ENCODE results near the gene PITPNM1. TPM values are rescaled to one million over a fixed set of nuclear protein-coding genes. Genes with fewer than 3 reads are reported as not detected.
A peak's percentile ranks its signal among the peaks of the same experiment; 100 is the strongest.

Gene PITPNM1
- total and polyA plus RNA-seq, 2 of the 13 experiments (the other 11 are each of a cell fraction or from before 2014, with no cell fraction given): 8.2 to 8.5 TPM

DNA sequence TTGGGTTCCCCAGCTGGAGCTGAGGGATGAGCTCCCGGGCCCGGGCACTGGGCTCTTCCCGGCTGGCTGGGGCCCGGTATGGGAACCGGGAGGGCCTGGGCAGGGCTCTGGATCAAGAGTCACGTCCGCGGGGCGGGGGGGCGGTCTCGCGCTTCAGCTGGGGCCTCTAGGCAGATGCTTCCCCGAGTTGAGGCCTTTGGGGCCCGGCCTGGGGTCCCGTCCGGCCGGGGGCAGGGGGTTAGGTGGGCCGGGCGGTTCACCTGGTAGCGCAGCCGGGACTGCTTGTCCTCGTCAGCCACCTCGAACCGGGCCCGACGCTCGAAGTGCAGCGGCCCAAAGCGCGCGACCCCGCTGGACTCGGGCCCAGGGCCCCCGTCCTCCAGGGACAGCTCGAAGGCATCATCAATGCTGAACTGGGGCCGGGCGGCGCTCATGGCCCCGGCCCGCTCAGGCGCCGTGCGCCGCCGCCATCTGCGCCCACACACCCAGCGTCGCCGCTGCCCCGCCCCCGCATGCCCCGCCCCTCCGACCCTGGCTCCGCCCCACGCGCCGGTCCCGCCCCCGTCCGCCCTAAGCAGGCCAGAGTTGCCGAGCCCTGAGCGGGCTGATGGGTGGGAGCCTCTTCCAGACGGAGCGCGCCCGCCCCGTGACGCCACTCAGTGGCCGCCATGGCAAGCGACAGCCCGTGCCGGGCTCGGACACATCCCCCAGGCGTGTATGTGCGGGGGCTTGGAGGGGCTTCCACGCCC, 36.2 kb downstream of the PITPNM1 start, which contains the start of gene TMEM134 (continued):
- TF ChIP-seq NRL (CRISPR knock-in tag; IDR thresholded peaks at IDR 0.05; ENCODE audit: borderline replicate concordance): peak; percentile 64; the same call in 1 of the 2 replicates
- TF ChIP-seq ZBTB38 (CRISPR knock-in tag; IDR thresholded peaks at IDR 0.05): peak; percentile 81
- TF ChIP-seq SOX13 (IDR thresholded peaks at IDR 0.05): no peak
- no peak for TF ChIP-seq SOX13 (CRISPR knock-in tag; conservative IDR thresholded peaks at IDR 0.05 in 1 of 2, IDR thresholded peaks at IDR 0.05 in 1 of 2)
- no peak for TF ChIP-seq ZSCAN31 (CRISPR knock-in tag; IDR thresholded peaks at IDR 0.05; ENCODE audit: low read depth)
- peak; percentile 81 for TF ChIP-seq TAF1 (CRISPR knock-in tag; IDR thresholded peaks at IDR 0.05)
- no peak for TF ChIP-seq IKZF1 (IDR thresholded peaks at IDR 0.05)
- TF ChIP-seq, protein P1, sequence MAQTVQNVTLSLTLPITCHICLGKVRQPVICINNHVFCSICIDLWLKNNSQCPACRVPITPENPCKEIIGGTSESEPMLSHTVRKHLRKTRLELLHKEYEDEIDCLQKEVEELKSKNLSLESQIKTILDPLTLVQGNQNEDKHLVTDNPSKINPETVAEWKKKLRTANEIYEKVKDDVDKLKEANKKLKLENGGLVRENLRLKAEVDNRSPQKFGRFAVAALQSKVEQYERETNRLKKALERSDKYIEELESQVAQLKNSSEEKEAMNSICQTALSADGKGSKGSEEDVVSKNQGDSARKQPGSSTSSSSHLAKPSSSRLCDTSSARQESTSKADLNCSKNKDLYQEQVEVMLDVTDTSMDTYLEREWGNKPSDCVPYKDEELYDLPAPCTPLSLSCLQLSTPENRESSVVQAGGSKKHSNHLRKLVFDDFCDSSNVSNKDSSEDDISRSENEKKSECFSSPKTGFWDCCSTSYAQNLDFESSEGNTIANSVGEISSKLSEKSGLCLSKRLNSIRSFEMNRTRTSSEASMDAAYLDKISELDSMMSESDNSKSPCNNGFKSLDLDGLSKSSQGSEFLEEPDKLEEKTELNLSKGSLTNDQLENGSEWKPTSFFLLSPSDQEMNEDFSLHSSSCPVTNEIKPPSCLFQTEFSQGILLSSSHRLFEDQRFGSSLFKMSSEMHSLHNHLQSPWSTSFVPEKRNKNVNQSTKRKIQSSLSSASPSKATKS (CRISPR knock-in tag; IDR thresholded peaks at IDR 0.05): no peak
- TF ChIP-seq REL (CRISPR knock-in tag; conservative IDR thresholded peaks at IDR 0.05): no peak
- peak; percentile 94 for TF ChIP-seq KDM2A (CRISPR knock-in tag; IDR thresholded peaks at IDR 0.05; ENCODE audit: borderline replicate concordance, low read depth)
- TF ChIP-seq, protein P2, sequence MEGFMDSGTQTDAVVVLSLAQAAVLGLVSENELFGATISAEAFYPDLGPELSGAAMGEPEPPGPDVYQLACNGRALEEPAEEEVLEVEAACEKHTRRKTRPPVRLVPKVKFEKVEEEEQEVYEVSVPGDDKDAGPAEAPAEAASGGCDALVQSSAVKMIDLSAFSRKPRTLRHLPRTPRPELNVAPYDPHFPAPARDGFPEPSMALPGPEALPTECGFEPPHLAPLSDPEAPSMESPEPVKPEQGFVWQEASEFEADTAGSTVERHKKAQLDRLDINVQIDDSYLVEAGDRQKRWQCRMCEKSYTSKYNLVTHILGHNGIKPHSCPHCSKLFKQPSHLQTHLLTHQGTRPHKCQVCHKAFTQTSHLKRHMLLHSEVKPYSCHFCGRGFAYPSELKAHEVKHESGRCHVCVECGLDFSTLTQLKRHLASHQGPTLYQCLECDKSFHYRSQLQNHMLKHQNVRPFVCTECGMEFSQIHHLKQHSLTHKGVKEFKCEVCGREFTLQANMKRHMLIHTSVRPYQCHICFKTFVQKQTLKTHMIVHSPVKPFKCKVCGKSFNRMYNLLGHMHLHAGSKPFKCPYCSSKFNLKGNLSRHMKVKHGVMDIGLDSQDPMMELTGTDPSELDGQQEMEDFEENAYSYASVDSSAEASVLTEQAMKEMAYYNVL (CRISPR knock-in tag; IDR thresholded peaks at IDR 0.05; ENCODE audit: borderline replicate concordance): peak; percentile 15; the same call in 1 of the 2 replicates
- TF ChIP-seq CBX5 (CRISPR knock-in tag; IDR thresholded peaks at IDR 0.05; ENCODE audit: borderline replicate concordance): peak; percentile 87; the same call in 1 of the 2 replicates
- peak; percentile 89 for TF ChIP-seq THAP11 (CRISPR knock-in tag; IDR thresholded peaks at IDR 0.05)
- TF ChIP-seq, protein P3, sequence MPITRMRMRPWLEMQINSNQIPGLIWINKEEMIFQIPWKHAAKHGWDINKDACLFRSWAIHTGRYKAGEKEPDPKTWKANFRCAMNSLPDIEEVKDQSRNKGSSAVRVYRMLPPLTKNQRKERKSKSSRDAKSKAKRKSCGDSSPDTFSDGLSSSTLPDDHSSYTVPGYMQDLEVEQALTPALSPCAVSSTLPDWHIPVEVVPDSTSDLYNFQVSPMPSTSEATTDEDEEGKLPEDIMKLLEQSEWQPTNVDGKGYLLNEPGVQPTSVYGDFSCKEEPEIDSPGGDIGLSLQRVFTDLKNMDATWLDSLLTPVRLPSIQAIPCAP (CRISPR knock-in tag; IDR thresholded peaks at IDR 0.05; ENCODE audit: low read depth): no peak
- TF ChIP-seq KMT2A (CRISPR knock-in tag; IDR thresholded peaks at IDR 0.05): peak; percentile 19; the same call in 1 of the 2 replicates
- no peak for TF ChIP-seq ZFP1 (CRISPR knock-in tag; IDR thresholded peaks at IDR 0.05)
- no peak for TF ChIP-seq SMC3 (IDR thresholded peaks at IDR 0.05; ENCODE audit: low read length)
- TF ChIP-seq NR2C2 (CRISPR knock-in tag; IDR thresholded peaks at IDR 0.05; ENCODE audit: borderline replicate concordance): peak; percentile 29; the same call in 1 of the 2 replicates
- no peak for TF ChIP-seq SCMH1 (CRISPR knock-in tag; IDR thresholded peaks at IDR 0.05; ENCODE audit: borderline replicate concordance)
- TF ChIP-seq, protein P4, sequence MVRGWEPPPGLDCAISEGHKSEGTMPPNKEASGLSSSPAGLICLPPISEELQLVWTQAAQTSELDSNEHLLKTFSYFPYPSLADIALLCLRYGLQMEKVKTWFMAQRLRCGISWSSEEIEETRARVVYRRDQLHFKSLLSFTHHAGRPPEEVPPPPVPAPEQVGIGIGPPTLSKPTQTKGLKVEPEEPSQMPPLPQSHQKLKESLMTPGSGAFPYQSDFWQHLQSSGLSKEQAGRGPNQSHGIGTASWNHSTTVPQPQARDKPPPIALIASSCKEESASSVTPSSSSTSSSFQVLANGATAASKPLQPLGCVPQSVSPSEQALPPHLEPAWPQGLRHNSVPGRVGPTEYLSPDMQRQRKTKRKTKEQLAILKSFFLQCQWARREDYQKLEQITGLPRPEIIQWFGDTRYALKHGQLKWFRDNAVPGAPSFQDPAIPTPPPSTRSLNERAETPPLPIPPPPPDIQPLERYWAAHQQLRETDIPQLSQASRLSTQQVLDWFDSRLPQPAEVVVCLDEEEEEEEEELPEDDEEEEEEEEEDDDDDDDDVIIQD (CRISPR knock-in tag; IDR thresholded peaks at IDR 0.05; ENCODE audit: low read depth): 0 out of 2 replicates have a peak, but pooled peaks have one; percentile 10
- no peak for TF ChIP-seq CEBPB (IDR thresholded peaks at IDR 0.05; ENCODE audit: borderline replicate concordance, low read depth, low read length)
- TF ChIP-seq, protein P5, sequence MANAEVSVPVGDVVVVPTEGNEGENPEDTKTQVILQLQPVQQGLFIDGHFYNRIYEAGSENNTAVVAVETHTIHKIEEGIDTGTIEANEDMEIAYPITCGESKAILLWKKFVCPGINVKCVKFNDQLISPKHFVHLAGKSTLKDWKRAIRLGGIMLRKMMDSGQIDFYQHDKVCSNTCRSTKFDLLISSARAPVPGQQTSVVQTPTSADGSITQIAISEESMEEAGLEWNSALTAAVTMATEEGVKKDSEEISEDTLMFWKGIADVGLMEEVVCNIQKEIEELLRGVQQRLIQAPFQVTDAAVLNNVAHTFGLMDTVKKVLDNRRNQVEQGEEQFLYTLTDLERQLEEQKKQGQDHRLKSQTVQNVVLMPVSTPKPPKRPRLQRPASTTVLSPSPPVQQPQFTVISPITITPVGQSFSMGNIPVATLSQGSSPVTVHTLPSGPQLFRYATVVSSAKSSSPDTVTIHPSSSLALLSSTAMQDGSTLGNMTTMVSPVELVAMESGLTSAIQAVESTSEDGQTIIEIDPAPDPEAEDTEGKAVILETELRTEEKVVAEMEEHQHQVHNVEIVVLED (CRISPR knock-in tag; IDR thresholded peaks at IDR 0.05; ENCODE audit: borderline replicate concordance): peak; percentile 79; the same call in 1 of the 2 replicates

Measured in HepG2 (cell line).